CD4-positive, alpha-beta T cell treated with Interleukin-1 beta for 1 hour (primary cell): ENCODE measurements around the gene QKI.
A peak's percentile ranks its signal among the peaks of the same experiment; 100 is the strongest.
"Not testable (repeated sequence)": the region's sequence is repeated elsewhere in the genome, so short reads cannot be mapped to it uniquely, and the experiment has no call there.

ENCODE experiments used
- DNase-seq, 2 donors: peaks; one replicate each; pipeline ENCODE4 v3.0.0-alpha.2; 2020 to 2022

The QKI gene

DNA sequence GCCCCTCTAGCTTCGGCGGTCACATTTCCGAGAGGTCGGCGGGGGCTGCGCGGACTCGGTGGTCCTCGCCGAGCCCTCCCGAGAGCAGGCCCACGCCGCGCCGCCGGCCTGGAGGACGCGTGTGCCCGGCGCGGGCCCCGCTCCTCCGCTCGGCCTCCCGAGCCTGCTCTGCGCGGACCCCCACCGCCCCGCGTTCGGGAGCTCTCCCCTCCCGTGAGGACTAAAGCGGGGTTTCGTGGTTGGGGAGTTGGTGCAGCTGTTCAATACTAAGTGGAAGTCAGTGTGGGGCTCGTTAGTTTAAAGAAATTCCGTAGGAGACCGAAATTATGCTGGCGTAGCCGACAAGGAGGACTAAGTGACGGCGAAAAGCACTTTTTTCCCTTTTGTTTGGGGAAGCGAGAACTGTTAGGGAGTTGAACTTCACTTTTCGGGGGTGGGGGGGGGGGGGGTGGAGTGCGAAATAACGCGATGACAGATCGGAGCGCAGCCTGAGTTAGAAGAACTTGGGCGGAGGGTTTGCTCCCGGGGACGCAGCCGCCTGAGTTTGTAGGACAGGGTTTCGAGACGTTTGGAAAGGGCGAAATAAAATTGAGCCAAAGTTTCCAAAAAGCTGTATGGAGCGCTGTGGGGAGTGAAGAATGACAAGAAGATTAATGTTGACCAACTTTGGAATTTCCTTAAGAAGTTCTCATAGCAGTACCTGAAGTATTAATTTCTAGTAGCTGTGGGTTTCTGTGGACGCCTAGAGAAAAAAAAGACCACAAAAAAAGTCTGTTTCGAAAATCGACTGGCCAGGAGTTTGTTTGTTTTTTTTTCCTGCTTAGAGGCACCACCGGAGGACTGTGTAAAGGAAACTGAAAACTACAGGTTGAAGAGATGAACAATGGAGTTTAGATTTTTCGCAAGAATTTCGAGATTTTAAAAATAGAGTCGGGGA, 1.4 kb downstream of the QKI start:
- peak; percentile 48 to 52 for DNase-seq

DNA sequence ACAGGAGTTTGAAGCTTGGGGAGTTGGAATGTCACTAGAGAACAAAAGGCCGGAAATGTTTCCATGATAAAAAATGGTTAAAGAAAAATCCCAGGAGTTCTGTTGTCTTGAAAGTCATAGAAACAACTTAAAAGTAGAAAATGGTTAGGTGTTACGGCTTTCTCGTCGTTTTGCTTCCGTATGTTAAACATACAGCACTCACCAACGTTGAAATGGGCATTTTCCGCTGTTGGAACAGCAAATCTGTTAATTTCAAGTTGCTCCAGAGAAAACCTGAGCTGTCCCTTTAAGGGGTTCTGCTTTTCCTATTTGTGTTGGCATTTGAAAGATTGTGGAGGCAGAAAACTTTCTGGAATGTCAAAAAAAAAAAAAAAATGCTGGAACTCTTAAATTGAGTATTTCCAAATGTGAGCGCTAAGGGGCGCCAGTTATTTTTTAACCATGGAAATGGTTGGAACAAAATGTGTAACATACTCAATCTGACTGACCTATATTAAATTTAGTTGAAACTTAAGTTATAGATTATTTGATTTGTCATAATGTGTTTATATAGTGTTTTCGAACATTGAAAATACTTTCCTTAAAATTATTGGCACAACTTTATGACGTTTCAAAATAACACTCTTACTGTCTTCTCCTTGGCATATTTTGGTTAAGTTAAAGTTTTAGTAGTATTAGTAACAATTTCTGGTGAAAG, 2.2 kb downstream of the QKI start:
- peak in 1 of 2 donors; percentile 58 for DNase-seq

- no peak for DNase-seq
These were observed 3.1 kb downstream of the QKI start for GRCh38 chr6:163417595-163417994.

DNA sequence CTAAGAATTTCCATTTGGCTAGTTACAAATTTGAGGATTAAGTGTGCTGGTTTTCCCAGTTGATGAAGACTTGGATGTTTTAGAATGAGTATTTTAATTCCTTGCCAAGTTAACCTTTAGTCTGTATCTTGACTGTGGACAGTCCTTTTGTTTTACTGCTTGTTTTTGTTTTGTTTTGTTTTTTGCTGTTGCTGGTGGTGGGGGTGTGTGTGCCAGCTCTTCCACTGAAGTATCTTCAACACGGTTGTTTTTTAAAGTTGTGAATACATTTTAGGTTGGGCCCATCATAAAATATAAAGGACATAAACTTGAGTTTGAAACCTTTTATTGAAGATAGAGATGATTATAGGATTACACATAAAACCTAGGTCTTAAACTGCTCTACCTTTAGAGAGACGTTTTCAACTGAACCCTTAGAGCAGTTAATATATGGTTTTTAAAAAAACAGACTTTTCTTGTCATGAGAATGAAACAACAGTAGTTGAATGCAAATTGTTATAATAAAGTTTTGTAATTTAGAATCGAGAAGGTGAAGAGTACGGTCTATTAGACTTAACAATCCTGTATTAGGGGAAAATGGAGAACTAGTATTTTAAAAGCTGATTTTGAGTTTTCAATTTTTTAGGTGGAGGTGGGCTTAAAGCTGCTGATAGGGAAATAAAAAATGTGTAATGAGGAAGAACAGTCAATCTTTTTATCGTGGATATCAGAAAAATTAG, 4.0 kb downstream of the QKI start:
- DNase-seq, result no peak

GRCh38 chr6:163419413-163420288, 5.1 kb downstream of the QKI start:
- no peak for DNase-seq

DNA sequence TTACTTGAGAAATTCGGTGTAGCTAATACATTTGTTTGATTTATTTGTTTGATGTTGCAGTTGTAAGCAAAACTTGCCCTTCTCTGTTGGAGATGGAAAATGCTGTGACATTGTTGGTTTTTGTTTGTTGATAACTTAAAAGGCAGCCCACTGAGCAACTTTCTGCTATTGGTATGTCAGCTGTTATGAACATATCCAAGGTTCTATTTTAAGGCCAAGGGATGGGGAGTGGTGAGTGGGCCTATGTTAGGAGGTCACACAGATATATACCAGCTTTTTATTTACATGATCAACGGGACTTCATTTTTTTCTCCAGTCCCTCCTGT, 5.7 kb downstream of the QKI start:
- DNase-seq, result no peak

DNA sequence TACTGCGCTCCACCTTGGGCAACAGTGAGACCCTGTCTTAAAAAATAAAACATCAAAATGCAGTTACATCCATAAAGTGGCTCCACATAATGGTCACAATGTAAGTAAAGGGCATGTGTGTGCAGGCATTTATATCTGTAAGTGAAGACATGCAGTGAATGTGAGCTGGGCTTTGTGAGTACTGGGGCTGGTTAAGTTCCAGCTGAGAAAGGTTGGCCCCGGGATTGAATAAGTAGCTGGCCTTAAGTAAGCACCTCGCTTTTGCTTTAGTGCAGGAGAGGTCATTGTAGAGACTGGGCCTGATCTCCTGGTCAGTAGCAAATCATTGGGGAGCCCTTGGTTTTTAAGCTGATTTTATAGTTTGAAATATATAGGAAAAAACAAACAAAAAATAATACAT, 8.0 kb downstream of the QKI start:
- no peak for DNase-seq

GRCh38 chr6:163423696-163424095, 9.2 kb downstream of the QKI start:
- DNase-seq, result no peak

DNA sequence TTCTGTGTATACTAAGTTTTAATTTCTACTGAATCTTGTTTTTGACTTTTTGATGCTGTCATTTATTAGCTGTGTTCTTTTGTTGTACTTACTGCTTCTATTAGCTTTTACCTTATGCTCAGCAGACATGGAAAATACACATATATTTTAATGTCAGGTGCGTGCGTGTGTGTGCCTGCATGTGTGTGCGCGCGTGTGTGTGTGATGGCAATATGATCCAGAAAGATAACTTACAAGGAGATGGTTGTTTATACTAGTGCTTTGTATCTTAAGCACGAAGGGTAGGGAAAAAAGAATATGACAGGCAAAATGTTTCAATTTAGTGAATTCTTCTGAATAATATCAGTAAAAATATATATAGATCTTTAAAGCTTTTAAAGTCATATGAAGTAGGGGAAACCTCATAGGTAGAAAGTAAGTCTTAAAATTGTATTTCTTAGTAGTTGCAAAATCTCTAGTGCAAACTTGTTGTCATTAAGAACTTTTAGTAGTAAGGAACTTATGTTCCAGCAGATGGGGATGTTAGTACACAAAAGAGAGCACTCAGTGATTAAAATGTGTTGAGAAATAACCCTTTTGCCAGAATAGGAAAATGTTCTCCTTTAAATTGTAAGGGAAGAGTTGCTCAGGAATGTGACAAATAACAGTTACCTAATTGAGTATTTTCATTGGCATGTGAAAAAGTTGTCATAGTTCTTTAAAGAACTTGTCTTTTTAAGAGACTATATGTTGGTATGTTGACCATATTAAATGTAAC, 13.2 kb downstream of the QKI start:
- peak in 1 of 2 donors; percentile 43 for DNase-seq

DNA sequence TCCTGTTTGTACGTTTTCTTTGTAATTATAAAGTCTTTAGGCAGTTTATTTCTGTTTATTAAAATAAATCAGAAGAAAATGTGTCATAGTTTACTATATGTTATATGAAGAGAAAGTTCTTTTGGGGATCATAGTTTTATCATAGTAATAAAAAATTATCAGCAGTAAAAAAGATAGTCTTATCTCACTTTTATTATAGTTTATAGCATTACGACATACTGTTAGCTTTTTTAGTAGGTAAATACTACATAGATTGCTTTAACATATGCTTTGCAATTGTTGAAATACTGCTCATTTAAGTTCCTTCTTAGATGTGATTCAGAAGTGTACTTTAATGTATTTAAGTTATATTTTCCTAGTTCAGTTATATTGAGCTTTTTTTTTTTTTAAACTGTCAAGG, 13.9 kb downstream of the QKI start:
- DNase-seq, result no peak

- no peak for DNase-seq
These were observed 15.4 kb downstream of the QKI start for GRCh38 chr6:163429858-163430448.

DNA sequence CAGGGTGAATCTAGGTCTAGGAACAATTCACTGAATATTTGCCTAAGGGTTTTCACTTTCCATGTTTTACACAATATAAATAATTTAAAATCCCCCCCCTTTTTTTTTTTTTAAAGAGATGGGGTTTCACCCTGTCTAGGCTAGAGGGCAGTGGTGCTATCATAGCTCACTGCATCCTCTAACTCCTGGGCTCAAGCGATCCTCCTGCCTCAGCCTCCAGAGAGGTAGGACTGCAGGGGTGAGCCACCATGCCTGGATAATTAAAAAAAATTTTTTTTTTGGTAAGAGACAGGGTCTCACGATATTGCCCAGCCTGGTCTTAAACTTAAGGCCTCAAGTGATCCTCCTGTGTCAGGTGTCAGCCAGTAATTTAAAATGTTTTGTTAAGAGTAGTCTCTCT, 17.8 kb downstream of the QKI start:
- DNase-seq, result no peak

GRCh38 chr6:163433486-163433885, 19.0 kb downstream of the QKI start:
- not testable (repeated sequence) for DNase-seq

DNA sequence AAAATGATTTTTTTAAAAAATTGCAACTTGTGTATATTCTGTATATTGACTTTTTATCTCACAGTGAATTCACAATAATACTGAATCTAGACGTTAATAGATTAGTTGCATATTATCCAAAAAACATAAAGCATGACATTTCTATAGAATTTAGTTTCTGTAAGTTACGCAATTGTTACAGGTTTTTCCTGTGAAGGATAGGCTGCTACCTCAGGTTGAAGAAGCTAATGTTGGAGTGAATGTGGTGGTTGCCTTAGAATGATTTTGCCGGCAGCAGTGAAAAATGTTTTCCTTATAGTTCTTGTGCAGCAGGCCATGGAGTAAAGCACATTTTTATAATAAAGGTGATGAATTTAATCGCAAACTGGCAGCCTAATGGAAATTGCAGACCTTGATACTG, 20.5 kb downstream of the QKI start:
- DNase-seq, result no peak

GRCh38 chr6:163436843-163437242, 22.3 kb downstream of the QKI start:
- DNase-seq, result no peak

GRCh38 chr6:163437466-163437865, 22.9 kb downstream of the QKI start:
- no peak for DNase-seq

- DNase-seq, result no peak
These were observed 23.9 kb downstream of the QKI start for GRCh38 chr6:163438298-163438939.

DNA sequence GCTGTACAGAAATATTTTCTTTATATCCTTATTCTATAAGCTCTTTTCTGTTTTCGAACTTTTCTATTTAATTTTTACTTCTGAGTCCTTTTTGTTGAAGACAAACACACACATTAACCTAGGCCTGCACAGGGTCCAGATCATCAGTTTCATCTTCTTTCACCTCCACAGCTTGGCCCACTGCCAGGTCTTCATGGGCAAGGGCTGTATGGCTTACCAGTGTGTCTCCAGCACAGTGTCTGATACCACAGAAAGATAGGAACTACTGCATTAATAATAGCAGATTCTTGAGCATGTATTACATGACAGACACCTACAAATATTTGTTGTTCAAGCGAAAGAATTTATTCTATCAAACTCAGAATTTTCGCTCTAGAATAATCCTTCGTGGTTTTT, 24.4 kb downstream of the QKI start:
- peak; percentile 23 to 52 for DNase-seq

DNA sequence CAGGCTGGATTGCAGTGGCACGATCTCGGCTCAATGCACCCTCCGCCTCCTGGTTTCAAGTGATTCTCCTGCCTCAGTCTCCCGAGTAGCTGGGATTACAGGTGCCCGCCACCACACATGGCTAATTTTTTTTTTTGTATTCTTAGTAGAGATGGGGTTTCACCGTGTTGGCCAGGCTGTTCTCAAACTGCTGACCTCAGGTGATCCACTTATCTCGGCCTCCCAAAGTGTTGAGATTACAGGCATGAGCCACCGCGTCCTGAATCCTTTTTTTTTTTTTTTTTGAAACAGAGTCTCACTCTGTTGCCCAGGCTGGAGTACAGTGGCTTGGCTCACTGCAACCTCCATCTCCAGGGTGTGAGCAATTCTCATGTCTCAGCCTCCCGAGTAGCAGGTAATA, 24.9 kb downstream of the QKI start:
- DNase-seq, result not testable (repeated sequence)

DNA sequence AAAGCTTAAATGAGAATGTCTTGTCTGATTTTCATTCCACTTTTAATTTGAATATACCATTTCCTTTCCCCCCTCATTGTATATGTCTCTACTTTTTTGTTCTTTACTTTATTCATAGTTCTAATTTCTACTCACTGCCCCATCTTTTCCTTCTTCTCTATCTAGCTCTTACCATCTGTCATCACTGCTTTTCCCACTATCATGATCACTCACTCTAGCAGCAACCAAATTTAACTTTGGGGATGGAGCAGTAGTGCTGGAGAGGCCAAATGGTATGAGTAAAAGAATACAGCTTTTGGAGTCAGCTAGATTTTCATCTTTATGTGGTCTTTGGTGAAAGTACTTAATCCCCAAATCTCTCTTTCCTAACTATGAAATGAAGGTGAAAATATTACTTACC, 25.5 kb downstream of the QKI start:
- no peak for DNase-seq

GRCh38 chr6:163442336-163442735, 27.8 kb downstream of the QKI start:
- no peak for DNase-seq
